ENCODE data around the gene KCNN3.

DNA sequence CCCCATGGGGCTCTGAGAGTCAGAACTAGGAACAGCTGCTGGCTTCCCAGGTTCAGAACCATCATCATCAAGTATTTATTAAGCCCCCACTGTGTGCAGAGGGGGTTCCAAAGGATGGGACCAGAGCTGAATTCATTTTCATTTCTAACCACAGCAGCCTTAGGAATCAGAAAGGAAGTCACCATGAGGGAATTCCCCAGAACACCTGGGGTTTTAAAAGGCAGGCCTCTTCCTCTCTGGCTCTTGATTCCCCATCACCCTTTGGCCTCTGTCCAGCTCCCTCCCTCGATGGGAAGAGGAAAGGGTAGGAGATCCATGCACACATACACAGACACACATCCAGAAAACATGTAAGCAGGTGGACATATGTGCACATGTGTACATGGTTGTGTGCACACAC is 1.3 kb upstream of the KCNN3 start:
- no peak for TF ChIP-seq POLR2A (IDR thresholded peaks at IDR 0.05)
- TF ChIP-seq, protein P1, sequence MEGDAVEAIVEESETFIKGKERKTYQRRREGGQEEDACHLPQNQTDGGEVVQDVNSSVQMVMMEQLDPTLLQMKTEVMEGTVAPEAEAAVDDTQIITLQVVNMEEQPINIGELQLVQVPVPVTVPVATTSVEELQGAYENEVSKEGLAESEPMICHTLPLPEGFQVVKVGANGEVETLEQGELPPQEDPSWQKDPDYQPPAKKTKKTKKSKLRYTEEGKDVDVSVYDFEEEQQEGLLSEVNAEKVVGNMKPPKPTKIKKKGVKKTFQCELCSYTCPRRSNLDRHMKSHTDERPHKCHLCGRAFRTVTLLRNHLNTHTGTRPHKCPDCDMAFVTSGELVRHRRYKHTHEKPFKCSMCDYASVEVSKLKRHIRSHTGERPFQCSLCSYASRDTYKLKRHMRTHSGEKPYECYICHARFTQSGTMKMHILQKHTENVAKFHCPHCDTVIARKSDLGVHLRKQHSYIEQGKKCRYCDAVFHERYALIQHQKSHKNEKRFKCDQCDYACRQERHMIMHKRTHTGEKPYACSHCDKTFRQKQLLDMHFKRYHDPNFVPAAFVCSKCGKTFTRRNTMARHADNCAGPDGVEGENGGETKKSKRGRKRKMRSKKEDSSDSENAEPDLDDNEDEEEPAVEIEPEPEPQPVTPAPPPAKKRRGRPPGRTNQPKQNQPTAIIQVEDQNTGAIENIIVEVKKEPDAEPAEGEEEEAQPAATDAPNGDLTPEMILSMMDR (IDR thresholded peaks at IDR 0.05), result no peak
